GM12891 (cell line): ENCODE results near the gene ESYT2.
"Not testable (repeated sequence)": the region's sequence is repeated elsewhere in the genome, so short reads cannot be mapped to it uniquely, and the experiment has no call there.

ENCODE experiments used
- PAX5 ChIP-seq: IDR thresholded peaks from 2 replicates; pipeline ENCODE4 v1.6.1; 2011; ENCODE audit warnings: low read length, moderate library complexity, mild to moderate bottlenecking; ENCODE audit not compliant: insufficient read depth, severe bottlenecking
- POLR2A ChIP-seq: IDR thresholded peaks from 2 replicates; pipeline ENCODE4 v1.6.1; 2011; ENCODE audit warnings: low read depth, low read length, control low read depth
- POLR2AphosphoS5 ChIP-seq: IDR thresholded peaks from 2 replicates; pipeline ENCODE4 v1.6.1; 2011; ENCODE audit warnings: low read depth, low read length, control low read depth
- TAF1 ChIP-seq: IDR thresholded peaks from 2 replicates; pipeline ENCODE4 v1.6.1; 2011; ENCODE audit warnings: low read depth, low read length, control low read depth

GRCh38 chr7:158862985-158863610, 33.8 kb upstream of the ESYT2 start:
- TF ChIP-seq POLR2AphosphoS5, POLR2A, TAF1, PAX5: not testable (repeated sequence)
